Middle frontal gyrus (tissue), 1 donor: Measurements from ENCODE around the gene LRRC59.
"Not testable (repeated sequence)": the region's sequence is repeated elsewhere in the genome, so short reads cannot be mapped to it uniquely, and the experiment has no call there.

Experiments used
- DNase-seq: peaks from one replicate; pipeline ENCODE4 v3.0.0-alpha.2; 2015; ENCODE audit warnings: low spot score; ENCODE audit errors: extremely low spot score

Gene LRRC59

GRCh38 chr17:50397111-50397918, at the start of gene LRRC59:
TSS of gene LRRC59 (minus strand) at chr17:50397523. CDS start at chr17:50397317, 206 bp downstream.
- peak; percentile 20 for DNase-seq

GRCh38 chr17:50445730-50446325, 48.5 kb upstream of the LRRC59 start:
- no peak for DNase-seq

GRCh38 chr17:50444841-50445715, 47.8 kb upstream of the LRRC59 start:
- DNase-seq = no peak

- no peak for DNase-seq
Observed at GRCh38 chr17:50443505-50443974, 46.2 kb upstream of the LRRC59 start.

GRCh38 chr17:50440838-50441829, 43.8 kb upstream of the LRRC59 start:
- no peak for DNase-seq

- no peak for DNase-seq
Observed at GRCh38 chr17:50440172-50440837, 43.0 kb upstream of the LRRC59 start.

GRCh38 chr17:50439008-50439407, 41.7 kb upstream of the LRRC59 start:
- DNase-seq = no peak

- no peak for DNase-seq
Observed at GRCh38 chr17:50437409-50437808, 40.1 kb upstream of the LRRC59 start.

- DNase-seq = no peak
Observed at GRCh38 chr17:50432125-50432762, 34.9 kb upstream of the LRRC59 start.

- no peak for DNase-seq
Observed at GRCh38 chr17:50430821-50431618, 33.7 kb upstream of the LRRC59 start.

GRCh38 chr17:50429793-50430192, 32.5 kb upstream of the LRRC59 start:
- no peak for DNase-seq

- no peak for DNase-seq
Observed at GRCh38 chr17:50428831-50429424, 31.6 kb upstream of the LRRC59 start.

- not testable (repeated sequence) for DNase-seq
Observed at GRCh38 chr17:50428126-50428525, 30.8 kb upstream of the LRRC59 start.

GRCh38 chr17:50426814-50427787, 29.8 kb upstream of the LRRC59 start:
- no peak for DNase-seq

GRCh38 chr17:50426472-50426782, 29.1 kb upstream of the LRRC59 start:
- DNase-seq = no peak

GRCh38 chr17:50425682-50426471, 28.6 kb upstream of the LRRC59 start, which contains the start of gene ACSF2:
TSS of gene ACSF2 (plus strand) at chr17:50426218. CDS start at chr17:50426262, 44 bp downstream.
- DNase-seq = no peak
